Stimulated activated CD8-positive, alpha-beta memory T cell treated with anti-CD3 and anti-CD28 coated beads, Interleukin-4, amount 100 ng/mL, for 24 hours (primary cell): ENCODE data around the gene TUBAL3.

ENCODE experiments used
- DNase-seq: peaks from one replicate; pipeline ENCODE4 v3.0.0-alpha.2; 2020; ENCODE audit warnings: low read depth

The TUBAL3 gene

GRCh38 chr10:5404208-5405041 lies at the start of gene TUBAL3:
TUBAL3 (minus strand) TSS chr10:5404828; CDS start chr10:5404792, 36 bp downstream.
- DNase-seq, result no peak

GRCh38 chr10:5453749-5454489 lies 49.3 kb upstream of the TUBAL3 start:
- DNase-seq, result no peak

- DNase-seq, result no peak
Measured at GRCh38 chr10:5450605-5451384, 46.2 kb upstream of the TUBAL3 start.

GRCh38 chr10:5449823-5450222 lies 45.2 kb upstream of the TUBAL3 start:
- DNase-seq, result no peak

GRCh38 chr10:5449227-5449626 lies 44.6 kb upstream of the TUBAL3 start:
- no peak for DNase-seq

- no peak for DNase-seq
Measured at GRCh38 chr10:5448333-5449001, 43.8 kb upstream of the TUBAL3 start.

GRCh38 chr10:5447611-5448071 lies 43.0 kb upstream of the TUBAL3 start:
- no peak for DNase-seq

- no peak for DNase-seq
Measured at GRCh38 chr10:5447056-5447455, 42.4 kb upstream of the TUBAL3 start.

GRCh38 chr10:5446390-5446926 lies 41.8 kb upstream of the TUBAL3 start:
- DNase-seq, result peak; percentile 57

- no peak for DNase-seq
Measured at GRCh38 chr10:5445006-5445405, 40.4 kb upstream of the TUBAL3 start.

- no peak for DNase-seq
Measured at GRCh38 chr10:5443429-5443828, 38.8 kb upstream of the TUBAL3 start.

GRCh38 chr10:5442990-5443370 lies 38.4 kb upstream of the TUBAL3 start:
- DNase-seq, result no peak

GRCh38 chr10:5442065-5442989 lies 37.7 kb upstream of the TUBAL3 start:
- no peak for DNase-seq

- no peak for DNase-seq
Measured at GRCh38 chr10:5441106-5441505, 36.5 kb upstream of the TUBAL3 start.

GRCh38 chr10:5440206-5440605 lies 35.6 kb upstream of the TUBAL3 start:
- no peak for DNase-seq

GRCh38 chr10:5435328-5435727 lies 30.7 kb upstream of the TUBAL3 start:
- DNase-seq, result no peak

GRCh38 chr10:5434017-5434753 lies 29.6 kb upstream of the TUBAL3 start:
- no peak for DNase-seq

GRCh38 chr10:5433182-5433581 lies 28.6 kb upstream of the TUBAL3 start:
- no peak for DNase-seq

GRCh38 chr10:5428133-5428532 lies 23.5 kb upstream of the TUBAL3 start:
- no peak for DNase-seq

GRCh38 chr10:5424751-5425150 lies 20.1 kb upstream of the TUBAL3 start:
- no peak for DNase-seq
